GM18909 (cell line): ENCODE results near the gene ACE.
A peak's percentile ranks its signal among the peaks of the same experiment; 100 is the strongest.
"Not testable (repeated sequence)": the region's sequence is repeated elsewhere in the genome, so short reads cannot be mapped to it uniquely, and the experiment has no call there.

Source experiments
- ATAC-seq: cut with Tn5 transposase; IDR thresholded peaks from one replicate; pipeline ENCODE4 v1.9.1; 2021; ENCODE audit warnings: mild to moderate bottlenecking; ENCODE audit not compliant: unreplicated experiment, poor library complexity

Gene ACE

GRCh38 chr17:63443053-63443452, 33.8 kb upstream of the ACE start:
- no peak for ATAC-seq

GRCh38 chr17:63444457-63444856, 32.4 kb upstream of the ACE start:
- ATAC-seq, result no peak

GRCh38 chr17:63445065-63445464, 31.8 kb upstream of the ACE start:
- no peak for ATAC-seq

- ATAC-seq, result peak; percentile 40
Measured at GRCh38 chr17:63445571-63445953, 31.3 kb upstream of the ACE start.

- peak; percentile 61 for ATAC-seq
Measured at GRCh38 chr17:63445954-63446752, 30.7 kb upstream of the ACE start, which contains the start of gene CYB561. TSS of gene CYB561 (minus strand) at chr17:63446306. CDS start at chr17:63437547, 8,759 bp downstream.

- peak; percentile 27 for ATAC-seq
Measured at GRCh38 chr17:63446753-63447470, 29.9 kb upstream of the ACE start.

- no peak for ATAC-seq
Measured at GRCh38 chr17:63447471-63448009, 29.3 kb upstream of the ACE start.

GRCh38 chr17:63448655-63449054, 28.2 kb upstream of the ACE start:
- ATAC-seq, result no peak

- no peak for ATAC-seq
Measured at GRCh38 chr17:63450551-63450950, 26.3 kb upstream of the ACE start.

- no peak for ATAC-seq
Measured at GRCh38 chr17:63451150-63451549, 25.7 kb upstream of the ACE start.

- ATAC-seq, result no peak
Measured at GRCh38 chr17:63452046-63452961, 24.6 kb upstream of the ACE start.

GRCh38 chr17:63452962-63453551, 23.8 kb upstream of the ACE start:
- ATAC-seq, result no peak

GRCh38 chr17:63454357-63454756, 22.5 kb upstream of the ACE start:
- not testable (repeated sequence) for ATAC-seq

- ATAC-seq, result no peak
Measured at GRCh38 chr17:63454915-63455314, 21.9 kb upstream of the ACE start.

GRCh38 chr17:63455417-63455816, 21.4 kb upstream of the ACE start:
- no peak for ATAC-seq

GRCh38 chr17:63458478-63458877, 18.4 kb upstream of the ACE start:
- ATAC-seq, result no peak

- no peak for ATAC-seq
Measured at GRCh38 chr17:63460018-63460417, 16.8 kb upstream of the ACE start.

- ATAC-seq, result no peak
Measured at GRCh38 chr17:63463771-63464170, 13.1 kb upstream of the ACE start.

- ATAC-seq, result no peak
Measured at GRCh38 chr17:63464691-63465236, 12.1 kb upstream of the ACE start.

- ATAC-seq, result not testable (repeated sequence)
Measured at GRCh38 chr17:63468099-63468498, 8.8 kb upstream of the ACE start.
